ENCODE data around the gene NOL4.

Gene NOL4

DNA sequence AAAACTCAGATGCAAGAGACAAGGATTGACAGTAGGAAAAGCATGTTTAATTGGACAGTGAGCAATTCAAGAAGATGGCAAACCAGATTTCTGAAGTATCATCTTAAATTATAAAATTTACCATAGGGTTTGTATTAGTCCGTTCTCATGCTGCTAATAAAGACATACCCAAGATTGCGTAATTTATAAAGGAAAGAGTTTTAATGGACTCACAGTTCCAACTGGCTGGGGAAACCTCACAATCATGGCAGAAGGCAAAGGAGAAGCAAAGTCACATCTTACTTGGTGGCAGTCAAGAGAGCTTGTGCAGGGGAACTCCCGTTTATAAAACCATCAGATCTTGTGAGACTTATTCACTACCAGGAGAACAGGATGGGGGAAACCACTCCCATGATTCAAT, 24.0 kb upstream of the NOL4 start:
- TF ChIP-seq TAF1 (IDR thresholded peaks at IDR 0.05; ENCODE audit: borderline replicate concordance, insufficient read depth, low read length) (no peak), FOXP2 (optimal IDR thresholded peaks at IDR 0.05; ENCODE audit: borderline replicate concordance, extremely low read depth, extremely low read length, insufficient read depth) (no peak), SIN3A (IDR thresholded peaks at IDR 0.05; ENCODE audit: borderline replicate concordance, insufficient read depth, low read length) (no peak), POLR2AphosphoS5 (IDR thresholded peaks at IDR 0.05; ENCODE audit: low read depth, low read length) (no peak)
- TF ChIP-seq, protein P1, sequence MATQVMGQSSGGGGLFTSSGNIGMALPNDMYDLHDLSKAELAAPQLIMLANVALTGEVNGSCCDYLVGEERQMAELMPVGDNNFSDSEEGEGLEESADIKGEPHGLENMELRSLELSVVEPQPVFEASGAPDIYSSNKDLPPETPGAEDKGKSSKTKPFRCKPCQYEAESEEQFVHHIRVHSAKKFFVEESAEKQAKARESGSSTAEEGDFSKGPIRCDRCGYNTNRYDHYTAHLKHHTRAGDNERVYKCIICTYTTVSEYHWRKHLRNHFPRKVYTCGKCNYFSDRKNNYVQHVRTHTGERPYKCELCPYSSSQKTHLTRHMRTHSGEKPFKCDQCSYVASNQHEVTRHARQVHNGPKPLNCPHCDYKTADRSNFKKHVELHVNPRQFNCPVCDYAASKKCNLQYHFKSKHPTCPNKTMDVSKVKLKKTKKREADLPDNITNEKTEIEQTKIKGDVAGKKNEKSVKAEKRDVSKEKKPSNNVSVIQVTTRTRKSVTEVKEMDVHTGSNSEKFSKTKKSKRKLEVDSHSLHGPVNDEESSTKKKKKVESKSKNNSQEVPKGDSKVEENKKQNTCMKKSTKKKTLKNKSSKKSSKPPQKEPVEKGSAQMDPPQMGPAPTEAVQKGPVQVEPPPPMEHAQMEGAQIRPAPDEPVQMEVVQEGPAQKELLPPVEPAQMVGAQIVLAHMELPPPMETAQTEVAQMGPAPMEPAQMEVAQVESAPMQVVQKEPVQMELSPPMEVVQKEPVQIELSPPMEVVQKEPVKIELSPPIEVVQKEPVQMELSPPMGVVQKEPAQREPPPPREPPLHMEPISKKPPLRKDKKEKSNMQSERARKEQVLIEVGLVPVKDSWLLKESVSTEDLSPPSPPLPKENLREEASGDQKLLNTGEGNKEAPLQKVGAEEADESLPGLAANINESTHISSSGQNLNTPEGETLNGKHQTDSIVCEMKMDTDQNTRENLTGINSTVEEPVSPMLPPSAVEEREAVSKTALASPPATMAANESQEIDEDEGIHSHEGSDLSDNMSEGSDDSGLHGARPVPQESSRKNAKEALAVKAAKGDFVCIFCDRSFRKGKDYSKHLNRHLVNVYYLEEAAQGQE (IDR thresholded peaks at IDR 0.05; ENCODE audit: insufficient read depth in 1 of 2, low read depth in 2 of 2, low read length in 2 of 2) = no peak

DNA sequence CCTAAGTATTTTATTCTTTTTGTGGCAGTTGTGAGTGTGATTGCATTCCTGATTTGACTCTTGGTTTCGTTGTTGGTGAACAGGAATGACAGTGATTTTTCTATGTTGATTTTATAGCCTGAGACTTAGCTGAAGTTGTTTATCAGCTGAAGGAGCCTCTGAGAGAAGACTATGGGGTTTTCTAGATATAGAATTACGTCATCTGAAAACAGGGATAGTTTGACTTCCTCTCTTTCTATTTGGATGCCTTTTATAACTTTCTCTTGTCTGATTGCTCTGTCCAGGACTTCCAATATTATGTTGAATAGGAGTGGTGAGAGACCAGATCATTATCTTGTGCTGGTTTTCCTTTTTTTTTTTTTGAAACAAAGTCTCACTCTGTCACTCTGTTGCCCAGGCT, 18.0 kb upstream of the NOL4 start:
- TF ChIP-seq FOXP2 (optimal IDR thresholded peaks at IDR 0.05; ENCODE audit: borderline replicate concordance, extremely low read depth, extremely low read length, insufficient read depth) (no peak), POLR2AphosphoS5 (IDR thresholded peaks at IDR 0.05; ENCODE audit: low read depth, low read length) (no peak), TAF1 (IDR thresholded peaks at IDR 0.05; ENCODE audit: borderline replicate concordance, insufficient read depth, low read length) (no peak), SIN3A (IDR thresholded peaks at IDR 0.05; ENCODE audit: borderline replicate concordance, insufficient read depth, low read length) (no peak)
- TF ChIP-seq, protein P1 (IDR thresholded peaks at IDR 0.05; ENCODE audit: insufficient read depth in 1 of 2, low read depth in 2 of 2, low read length in 2 of 2) = no peak

DNA sequence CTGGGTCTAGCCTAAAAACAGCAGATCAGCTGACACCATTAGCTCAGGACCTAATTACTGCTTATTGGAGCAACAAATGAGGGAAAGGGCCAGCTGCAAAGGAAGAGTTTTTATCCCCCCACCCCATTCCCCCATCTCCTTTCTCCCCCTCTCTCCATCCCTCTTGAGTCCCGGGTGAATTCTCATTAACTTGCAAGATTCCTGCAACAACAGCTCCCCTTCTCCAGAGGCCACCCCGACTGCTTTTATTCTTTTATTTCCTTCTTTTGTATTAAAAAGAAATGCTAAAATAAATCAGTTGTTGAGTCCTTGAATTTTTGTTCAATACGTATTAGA, 473 bp upstream of the NOL4 start:
- TF ChIP-seq, protein P1 (IDR thresholded peaks at IDR 0.05; ENCODE audit: insufficient read depth in 1 of 2, low read depth in 2 of 2, low read length in 2 of 2) = no peak
- TF ChIP-seq SIN3A (IDR thresholded peaks at IDR 0.05; ENCODE audit: borderline replicate concordance, insufficient read depth, low read length) = no peak
- TF ChIP-seq FOXP2 (optimal IDR thresholded peaks at IDR 0.05; ENCODE audit: borderline replicate concordance, extremely low read depth, extremely low read length, insufficient read depth) = no peak
- no peak for TF ChIP-seq TAF1 (IDR thresholded peaks at IDR 0.05; ENCODE audit: borderline replicate concordance, insufficient read depth, low read length)
- TF ChIP-seq POLR2AphosphoS5 (IDR thresholded peaks at IDR 0.05; ENCODE audit: low read depth, low read length) = no peak

DNA sequence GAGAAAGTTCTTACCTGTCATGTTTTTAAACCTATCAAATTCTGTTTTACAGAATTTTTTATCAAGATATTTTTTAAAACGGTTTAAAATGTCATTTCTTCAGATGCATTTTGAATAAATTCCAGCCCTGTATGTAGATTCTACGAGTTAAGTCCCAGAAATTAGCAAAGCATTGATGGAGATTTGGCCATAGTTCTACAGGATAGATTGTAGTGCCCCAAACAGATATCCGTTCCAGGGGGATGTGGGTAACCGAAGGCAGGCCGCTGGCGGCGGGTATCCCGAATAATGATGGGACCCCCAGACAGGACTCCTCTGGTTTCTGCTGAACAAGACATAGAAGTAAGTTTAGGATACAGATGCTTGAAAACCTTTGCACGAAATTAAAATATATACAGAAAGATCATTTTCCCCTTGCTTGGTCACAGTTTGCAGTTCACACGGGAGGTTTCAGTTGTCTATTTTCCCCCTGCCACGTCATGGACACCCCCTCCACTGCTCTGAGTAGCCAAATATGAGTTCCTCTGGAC, 755 bp downstream of the NOL4 start:
- no peak for TF ChIP-seq SIN3A (IDR thresholded peaks at IDR 0.05; ENCODE audit: borderline replicate concordance, insufficient read depth, low read length)
- TF ChIP-seq TAF1 (IDR thresholded peaks at IDR 0.05; ENCODE audit: borderline replicate concordance, insufficient read depth, low read length) = no peak
- no peak for TF ChIP-seq FOXP2 (optimal IDR thresholded peaks at IDR 0.05; ENCODE audit: borderline replicate concordance, extremely low read depth, extremely low read length, insufficient read depth)
- TF ChIP-seq, protein P1 (IDR thresholded peaks at IDR 0.05; ENCODE audit: insufficient read depth in 1 of 2, low read depth in 2 of 2, low read length in 2 of 2) = no peak
- TF ChIP-seq POLR2AphosphoS5 (IDR thresholded peaks at IDR 0.05; ENCODE audit: low read depth, low read length) = no peak
